Fibroblast of the aortic adventitia (primary cell): ENCODE data around the gene RAB12. TPM values are rescaled to one million over a fixed set of nuclear protein-coding genes. Genes with fewer than 3 reads are reported as not detected.

Experiments
- DNase-seq: peaks from one replicate; pipeline ENCODE4 v3.0.0-alpha.2; 2010; ENCODE audit warnings: low read depth
- H3K4me3 ChIP-seq: 2 replicates; pipeline ENCODE4 v1.5.1; 2011; ENCODE audit warnings: low read depth, mild to moderate bottlenecking, control low read depth, low read length, moderate library complexity
- total RNA-seq: library from RNA; depleted of rRNA; stranded (reverse); fragments of >200 nt; gene quantifications from 2 replicates; pipeline ENCODE4 v1.2.3, GENCODE V29; 2012; ENCODE audit warnings: low replicate concordance
- TF ChIP-seq, protein P1 (sequence below): IDR thresholded peaks from 2 replicates; pipeline ENCODE4 v1.5.1; 2011; ENCODE audit warnings: mild to moderate bottlenecking, low read length, control low read depth, inconsistent platforms; ENCODE audit not compliant: insufficient read depth

The RAB12 gene
- total RNA-seq, 1 donor = 64.9 TPM

DNA sequence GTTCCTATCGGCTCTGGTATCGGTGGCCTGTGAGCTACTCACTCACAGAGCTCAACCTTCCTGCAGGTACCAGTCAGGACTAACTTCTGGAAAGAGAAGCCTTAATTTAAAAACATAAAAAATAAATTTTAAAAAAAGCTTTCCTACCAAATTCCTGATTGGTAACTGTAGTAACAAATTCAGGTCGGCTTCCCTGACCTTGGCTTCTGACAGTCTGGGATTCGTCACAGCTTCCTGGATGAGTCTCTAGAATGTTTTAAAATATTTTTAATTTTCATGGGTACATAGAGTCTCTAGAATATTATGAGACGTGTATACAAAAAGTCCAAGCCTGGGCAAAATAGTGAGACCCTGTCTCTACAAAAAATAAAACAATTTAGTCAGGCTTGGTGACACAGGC is 51.1 kb downstream of the RAB12 start:
- no peak for DNase-seq
- H3K4me3 ChIP-seq = no peak overlapping the region
- TF ChIP-seq, protein P1, sequence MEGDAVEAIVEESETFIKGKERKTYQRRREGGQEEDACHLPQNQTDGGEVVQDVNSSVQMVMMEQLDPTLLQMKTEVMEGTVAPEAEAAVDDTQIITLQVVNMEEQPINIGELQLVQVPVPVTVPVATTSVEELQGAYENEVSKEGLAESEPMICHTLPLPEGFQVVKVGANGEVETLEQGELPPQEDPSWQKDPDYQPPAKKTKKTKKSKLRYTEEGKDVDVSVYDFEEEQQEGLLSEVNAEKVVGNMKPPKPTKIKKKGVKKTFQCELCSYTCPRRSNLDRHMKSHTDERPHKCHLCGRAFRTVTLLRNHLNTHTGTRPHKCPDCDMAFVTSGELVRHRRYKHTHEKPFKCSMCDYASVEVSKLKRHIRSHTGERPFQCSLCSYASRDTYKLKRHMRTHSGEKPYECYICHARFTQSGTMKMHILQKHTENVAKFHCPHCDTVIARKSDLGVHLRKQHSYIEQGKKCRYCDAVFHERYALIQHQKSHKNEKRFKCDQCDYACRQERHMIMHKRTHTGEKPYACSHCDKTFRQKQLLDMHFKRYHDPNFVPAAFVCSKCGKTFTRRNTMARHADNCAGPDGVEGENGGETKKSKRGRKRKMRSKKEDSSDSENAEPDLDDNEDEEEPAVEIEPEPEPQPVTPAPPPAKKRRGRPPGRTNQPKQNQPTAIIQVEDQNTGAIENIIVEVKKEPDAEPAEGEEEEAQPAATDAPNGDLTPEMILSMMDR = no peak

DNA sequence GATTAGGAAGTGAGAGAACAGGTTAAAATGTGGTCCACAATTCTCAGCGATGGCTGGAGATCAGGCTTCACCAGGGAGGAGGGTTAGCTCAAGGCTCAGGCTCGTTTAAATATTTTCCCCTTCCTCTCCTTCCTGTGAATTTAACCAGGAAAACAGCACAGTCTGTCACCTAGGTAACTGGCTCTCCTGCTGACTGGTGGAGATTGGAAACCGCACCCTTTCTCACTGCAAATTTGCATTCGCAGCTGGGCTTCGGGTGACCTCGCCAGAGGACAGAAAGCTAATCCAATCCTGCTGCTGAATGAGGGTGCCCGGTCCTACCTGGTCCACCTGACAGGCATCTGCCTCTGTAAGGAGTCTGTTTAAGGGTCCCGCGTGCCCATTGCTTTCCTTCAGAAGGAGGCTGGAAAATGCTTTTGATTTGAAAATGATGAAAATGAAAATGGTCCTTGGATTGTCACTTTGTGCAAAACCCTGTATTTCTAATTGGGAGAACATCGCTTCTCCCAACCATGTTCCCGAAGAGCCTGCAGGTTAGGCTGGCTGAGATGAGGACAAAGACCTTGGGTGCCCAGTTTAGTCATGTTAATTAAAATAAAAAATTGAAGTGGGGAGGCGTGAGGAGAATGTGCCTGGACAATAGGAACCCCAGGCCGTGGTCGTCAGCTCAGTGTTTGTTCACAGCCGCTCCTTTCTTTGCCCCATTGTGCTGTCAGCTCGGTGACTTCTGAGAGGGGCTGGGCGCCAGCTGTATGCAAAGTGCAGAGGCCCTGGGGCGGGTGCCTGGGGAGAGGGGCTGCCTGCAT is 52.7 kb downstream of the RAB12 start:
- DNase-seq = peak; percentile 40
- no peak overlapping the region for H3K4me3 ChIP-seq
- TF ChIP-seq, protein P1 = no peak

DNA sequence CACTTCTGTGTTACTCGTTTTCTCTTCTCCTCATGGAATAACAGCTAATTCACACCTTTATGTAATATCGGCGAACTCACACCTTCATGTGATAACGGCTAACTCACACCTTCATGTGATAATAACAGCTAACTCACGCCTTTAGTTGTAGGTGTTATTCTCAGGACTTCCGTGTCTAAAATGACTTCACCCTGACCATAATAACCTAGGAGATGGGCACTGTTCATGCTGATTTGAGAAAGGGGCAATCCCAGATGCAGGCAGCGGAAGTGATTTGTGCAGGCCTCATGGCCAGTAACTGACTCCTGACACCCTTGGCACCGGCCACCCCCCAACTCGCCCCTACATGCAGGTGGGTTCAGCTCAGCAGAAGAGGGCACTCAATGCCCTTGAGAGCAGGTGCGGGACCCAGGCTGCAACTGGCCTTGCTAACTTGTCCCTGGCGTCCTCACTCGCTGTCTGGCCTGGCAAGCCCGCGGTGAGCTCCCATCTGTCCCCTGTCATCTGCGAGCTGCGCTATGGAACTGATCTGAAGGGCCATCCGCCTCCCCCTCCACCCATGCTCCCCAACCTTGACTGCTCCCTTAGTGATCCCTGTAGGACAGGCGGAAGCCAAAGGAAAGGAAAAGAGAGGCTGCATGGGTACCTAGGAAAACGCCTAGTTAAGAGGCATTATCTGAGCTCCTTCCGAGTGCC is 53.5 kb downstream of the RAB12 start:
- H3K4me3 ChIP-seq = no peak overlapping the region
- TF ChIP-seq, protein P1 = no peak
- DNase-seq = no peak

DNA sequence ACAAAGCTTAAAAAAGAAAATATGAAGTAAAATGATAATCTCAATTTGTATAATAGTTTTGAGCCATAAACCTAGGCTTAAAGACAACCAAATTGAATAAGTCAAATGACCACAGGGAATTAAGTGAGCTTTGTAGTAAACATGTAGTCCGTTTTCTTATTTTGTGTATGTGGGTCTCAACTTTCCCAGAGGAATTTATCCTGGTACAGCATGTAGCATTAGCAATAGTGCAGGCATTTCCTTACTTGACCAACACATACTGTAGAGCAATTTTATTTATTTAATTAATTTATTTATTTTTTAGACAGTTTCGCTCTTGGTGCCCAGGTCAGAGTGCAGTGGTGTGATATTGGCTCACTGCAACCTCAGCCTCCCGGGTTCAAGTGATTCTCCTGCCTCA is 58.6 kb downstream of the RAB12 start:
- no peak for DNase-seq
- TF ChIP-seq, protein P1 = no peak
- H3K4me3 ChIP-seq = no peak overlapping the region

DNA sequence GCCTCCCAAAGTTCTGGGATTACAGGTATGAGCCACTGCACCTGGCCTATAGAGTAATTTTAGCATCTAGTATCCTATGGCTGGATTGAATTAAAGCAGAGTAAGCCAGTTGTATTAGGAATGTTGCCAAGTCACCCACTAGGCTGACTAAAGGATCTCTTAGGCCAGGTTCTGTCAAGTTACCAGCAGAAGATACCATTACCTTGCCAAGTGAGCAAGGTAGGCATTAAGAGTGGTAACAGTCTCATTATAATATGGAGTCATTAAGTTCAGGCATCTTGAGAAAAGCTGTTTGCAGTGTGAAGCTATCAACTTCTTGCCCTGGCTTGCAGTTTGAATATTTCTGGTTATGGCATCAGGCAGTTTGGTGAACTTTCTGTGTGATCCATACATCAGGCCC is 59.1 kb downstream of the RAB12 start:
- no peak overlapping the region for H3K4me3 ChIP-seq
- DNase-seq = no peak
- TF ChIP-seq, protein P1 = no peak

DNA sequence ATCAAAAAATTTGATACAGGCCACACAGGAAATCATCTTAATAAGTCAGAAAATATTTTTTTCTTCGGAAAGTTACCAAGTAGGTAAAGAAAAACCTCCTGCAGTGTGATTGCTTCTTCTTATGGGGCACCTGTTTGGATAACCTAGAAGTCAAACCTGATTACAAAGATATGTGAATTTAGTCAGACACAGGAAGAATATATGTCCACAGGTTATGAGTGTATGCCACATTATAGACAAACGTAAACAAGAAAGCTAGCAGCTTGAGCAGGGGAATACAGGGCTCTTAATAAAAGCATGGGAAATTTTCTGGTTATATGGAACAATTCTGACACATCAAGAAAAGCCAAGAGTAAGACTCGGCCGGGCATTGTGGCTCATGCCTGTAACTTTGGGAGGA is 60.3 kb downstream of the RAB12 start:
- TF ChIP-seq, protein P1 = no peak
- H3K4me3 ChIP-seq = no peak overlapping the region
- DNase-seq = no peak
